Measurements from ENCODE around the gene ODAD2.

DNA sequence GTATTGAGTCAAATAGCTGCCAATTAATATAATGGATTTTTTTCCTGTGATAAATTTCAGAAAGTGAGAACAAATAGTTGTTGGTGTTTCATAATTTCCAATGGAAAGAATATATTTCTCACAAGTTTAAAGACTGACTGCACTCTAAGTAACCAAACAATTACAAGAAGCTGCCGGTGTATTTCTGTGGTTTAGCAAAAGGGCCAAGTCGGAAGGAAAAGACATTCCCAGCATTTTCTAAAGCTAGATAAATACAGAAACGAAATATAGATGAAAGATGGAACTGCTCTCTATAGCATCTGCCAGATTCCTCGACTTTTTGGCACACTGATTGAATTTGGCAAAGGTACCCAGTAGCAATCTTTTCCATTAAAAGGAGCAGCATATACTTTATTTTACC lies 160.5 kb downstream of the ODAD2 start:
- TF ChIP-seq, protein P1, sequence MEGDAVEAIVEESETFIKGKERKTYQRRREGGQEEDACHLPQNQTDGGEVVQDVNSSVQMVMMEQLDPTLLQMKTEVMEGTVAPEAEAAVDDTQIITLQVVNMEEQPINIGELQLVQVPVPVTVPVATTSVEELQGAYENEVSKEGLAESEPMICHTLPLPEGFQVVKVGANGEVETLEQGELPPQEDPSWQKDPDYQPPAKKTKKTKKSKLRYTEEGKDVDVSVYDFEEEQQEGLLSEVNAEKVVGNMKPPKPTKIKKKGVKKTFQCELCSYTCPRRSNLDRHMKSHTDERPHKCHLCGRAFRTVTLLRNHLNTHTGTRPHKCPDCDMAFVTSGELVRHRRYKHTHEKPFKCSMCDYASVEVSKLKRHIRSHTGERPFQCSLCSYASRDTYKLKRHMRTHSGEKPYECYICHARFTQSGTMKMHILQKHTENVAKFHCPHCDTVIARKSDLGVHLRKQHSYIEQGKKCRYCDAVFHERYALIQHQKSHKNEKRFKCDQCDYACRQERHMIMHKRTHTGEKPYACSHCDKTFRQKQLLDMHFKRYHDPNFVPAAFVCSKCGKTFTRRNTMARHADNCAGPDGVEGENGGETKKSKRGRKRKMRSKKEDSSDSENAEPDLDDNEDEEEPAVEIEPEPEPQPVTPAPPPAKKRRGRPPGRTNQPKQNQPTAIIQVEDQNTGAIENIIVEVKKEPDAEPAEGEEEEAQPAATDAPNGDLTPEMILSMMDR (IDR thresholded peaks at IDR 0.05) = no peak
- TF ChIP-seq POLR2A (IDR thresholded peaks at IDR 0.05) = no peak
